Measurements from ENCODE around the gene IPO5.

IPO5 gene

GRCh38 chr13:97974773-97975172 lies 21.3 kb downstream of the IPO5 start:
- TF ChIP-seq CTCF (IDR thresholded peaks at IDR 0.05; ENCODE audit: low read depth, low read length): no peak
- no peak for DNase-seq (ENCODE audit: extremely low read depth, low read depth)

DNA sequence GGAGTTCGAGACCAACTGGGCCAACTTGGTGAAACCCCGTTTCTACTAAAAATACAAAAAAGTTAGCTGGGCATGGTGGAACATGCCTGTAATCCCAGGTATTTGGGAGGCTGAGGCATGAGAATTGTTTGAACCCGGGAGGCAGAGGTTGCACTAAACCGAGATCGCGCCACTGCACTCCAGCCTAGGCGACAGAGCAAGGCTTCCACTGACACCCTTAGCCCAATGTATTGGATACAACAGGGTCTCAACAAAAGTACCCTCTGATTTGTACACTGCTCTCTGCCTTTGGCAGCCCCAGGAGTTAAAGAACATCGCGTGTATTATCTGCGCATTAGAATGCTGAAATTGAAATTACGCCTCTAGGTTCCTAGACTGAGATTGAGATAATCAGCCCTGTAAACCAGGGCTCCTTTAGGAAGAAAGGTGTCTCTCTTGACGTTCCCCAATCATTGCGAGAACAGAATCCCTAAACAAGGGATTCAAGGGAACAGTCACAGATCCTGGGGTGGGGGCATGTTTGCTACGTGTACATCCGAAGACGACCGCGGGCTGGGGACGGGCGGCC lies 21.9 kb downstream of the IPO5 start:
- no peak for DNase-seq (ENCODE audit: extremely low read depth, low read depth)
- no peak for TF ChIP-seq CTCF (IDR thresholded peaks at IDR 0.05; ENCODE audit: low read depth, low read length)

- DNase-seq (ENCODE audit: extremely low read depth, low read depth): peak; percentile 59
- no peak for TF ChIP-seq CTCF (IDR thresholded peaks at IDR 0.05; ENCODE audit: low read depth, low read length)
Measured at GRCh38 chr13:97975848-97976609, 22.6 kb downstream of the IPO5 start.

DNA sequence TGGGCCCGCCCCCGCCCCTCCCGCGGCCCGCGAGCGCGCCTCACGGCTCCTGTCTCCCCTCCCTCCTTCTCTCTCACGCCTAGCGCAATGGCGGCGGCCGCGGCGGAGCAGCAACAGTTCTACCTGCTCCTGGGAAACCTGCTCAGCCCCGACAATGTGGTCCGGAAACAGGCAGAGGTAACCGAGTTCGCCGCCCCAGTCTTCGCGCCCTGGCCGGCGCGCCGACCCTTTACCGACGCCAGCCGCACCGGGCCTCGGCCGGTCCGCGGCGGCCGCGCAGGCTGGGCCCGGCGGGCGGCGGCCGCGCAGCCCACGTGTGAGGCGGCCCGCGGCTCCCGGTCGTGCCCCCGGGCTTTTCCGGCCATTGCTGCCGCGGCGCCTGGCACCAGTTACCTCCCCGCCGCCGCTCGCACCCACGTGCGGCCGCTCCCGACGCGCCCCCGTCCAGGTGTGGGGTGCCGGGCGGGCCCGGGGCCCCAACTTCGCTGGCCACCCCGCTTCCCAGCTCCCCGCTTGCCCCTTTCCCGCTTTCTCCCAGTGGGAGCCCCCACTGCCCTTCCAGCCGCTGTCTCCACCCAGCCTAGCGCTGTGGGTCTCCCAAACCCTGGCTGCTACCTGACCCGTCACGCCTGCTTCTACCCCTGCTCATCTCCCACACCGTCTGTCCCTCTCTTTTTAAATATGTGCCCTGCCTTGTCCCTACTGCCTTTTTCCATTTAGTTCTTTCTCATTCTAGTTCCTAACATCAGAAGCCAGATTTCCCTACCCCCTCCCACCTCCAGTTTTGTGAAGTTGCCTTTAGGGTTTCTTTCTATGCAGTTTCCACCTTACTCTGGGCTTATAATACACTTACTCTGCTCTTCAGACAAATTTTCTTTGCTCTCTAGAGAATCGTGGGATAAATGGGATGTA lies 23.4 kb downstream of the IPO5 start:
- no peak for TF ChIP-seq CTCF (IDR thresholded peaks at IDR 0.05; ENCODE audit: low read depth, low read length)
- no peak for DNase-seq (ENCODE audit: extremely low read depth, low read depth)

DNA sequence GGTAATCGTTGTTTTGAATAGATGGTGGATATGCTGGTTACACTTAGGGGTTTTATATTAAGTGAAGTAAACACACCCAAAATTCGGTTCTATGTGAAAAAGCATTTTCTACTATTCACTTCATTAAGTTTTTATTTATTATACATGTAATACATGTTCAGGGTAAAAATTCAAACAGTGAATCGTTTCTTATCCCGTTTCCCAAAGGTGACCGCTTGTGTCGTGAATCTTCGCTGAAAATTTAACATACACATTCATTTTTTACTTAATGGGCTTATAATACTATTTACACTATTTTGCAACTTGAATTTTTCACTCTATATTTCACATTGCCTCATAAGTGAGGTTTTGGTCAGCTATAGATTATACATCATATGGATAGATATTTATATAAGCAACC lies 24.5 kb downstream of the IPO5 start:
- no peak for DNase-seq (ENCODE audit: extremely low read depth, low read depth)
- no peak for TF ChIP-seq CTCF (IDR thresholded peaks at IDR 0.05; ENCODE audit: low read depth, low read length)

- no peak for DNase-seq (ENCODE audit: extremely low read depth, low read depth)
- TF ChIP-seq CTCF (IDR thresholded peaks at IDR 0.05; ENCODE audit: low read depth, low read length): no peak
Measured at GRCh38 chr13:97978651-97979050, 25.2 kb downstream of the IPO5 start.

DNA sequence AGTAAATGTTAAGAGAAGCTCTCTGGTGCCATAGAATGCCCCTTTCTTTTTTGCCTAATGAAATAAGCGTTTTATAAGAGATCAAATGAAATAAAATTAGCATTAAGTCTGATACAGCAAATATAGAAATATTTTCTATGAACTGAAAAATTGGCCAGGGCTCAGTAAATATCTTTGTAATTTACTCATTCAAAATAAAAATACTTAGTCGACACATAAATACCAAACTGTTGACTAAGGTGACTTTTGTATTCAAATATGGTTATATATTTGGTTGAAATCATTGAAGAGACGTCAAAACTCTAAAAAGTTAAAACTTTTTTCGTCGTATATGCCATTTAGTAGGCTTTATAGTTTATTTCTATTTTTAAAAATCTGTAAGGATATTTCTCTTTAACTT lies 25.6 kb downstream of the IPO5 start:
- DNase-seq (ENCODE audit: extremely low read depth, low read depth): no peak
- no peak for TF ChIP-seq CTCF (IDR thresholded peaks at IDR 0.05; ENCODE audit: low read depth, low read length)
